GM21723 (cell line): Measurements from ENCODE around the gene KCNG2.

Source experiments
- ATAC-seq: cut with Tn5 transposase; IDR thresholded peaks from one replicate; pipeline ENCODE4 v1.9.1; 2021; ENCODE audit warnings: mild to moderate bottlenecking, moderate library complexity; ENCODE audit not compliant: unreplicated experiment

Gene KCNG2

GRCh38 chr18:79903787-79904356, 106.1 kb downstream of the KCNG2 start:
- ATAC-seq, result no peak

DNA sequence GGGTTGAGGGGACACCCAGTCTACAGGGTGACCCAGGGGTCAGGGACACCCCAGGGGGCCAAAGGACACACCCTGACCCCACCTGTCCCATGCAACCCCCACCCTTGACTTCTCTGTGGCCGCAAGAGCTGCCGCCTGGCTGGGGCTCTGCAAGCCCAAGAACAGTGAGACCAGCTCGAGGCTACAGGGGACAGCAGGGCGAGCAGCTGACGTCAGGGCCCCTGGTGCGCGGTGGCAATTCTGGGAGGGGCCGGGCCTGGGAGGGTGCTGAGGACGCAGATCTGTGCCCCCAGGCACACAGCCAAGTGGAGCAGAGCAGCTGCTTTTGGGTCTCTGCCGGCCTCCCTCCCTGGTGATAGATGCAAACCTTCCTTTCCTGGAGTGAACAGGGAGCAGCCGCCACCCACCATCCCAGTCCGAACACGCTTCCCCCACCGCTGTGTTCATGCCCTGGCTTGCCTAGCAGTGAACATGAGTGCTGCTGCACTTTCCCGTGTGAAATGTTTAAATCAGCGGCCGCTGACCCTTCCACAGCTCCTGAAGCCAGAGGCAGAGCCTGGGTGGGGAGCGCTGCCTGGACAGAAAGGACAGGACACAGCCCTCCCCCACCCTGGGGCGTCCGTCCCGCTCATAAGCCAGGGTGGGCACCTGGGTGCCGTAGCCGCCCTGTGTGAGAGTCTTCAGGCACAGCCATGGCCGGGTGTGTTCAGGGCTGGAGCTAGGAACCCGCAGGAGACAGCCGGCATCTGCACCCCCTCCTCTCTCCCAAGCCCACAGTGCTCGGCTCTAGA, 106.8 kb downstream of the KCNG2 start:
- no peak for ATAC-seq

DNA sequence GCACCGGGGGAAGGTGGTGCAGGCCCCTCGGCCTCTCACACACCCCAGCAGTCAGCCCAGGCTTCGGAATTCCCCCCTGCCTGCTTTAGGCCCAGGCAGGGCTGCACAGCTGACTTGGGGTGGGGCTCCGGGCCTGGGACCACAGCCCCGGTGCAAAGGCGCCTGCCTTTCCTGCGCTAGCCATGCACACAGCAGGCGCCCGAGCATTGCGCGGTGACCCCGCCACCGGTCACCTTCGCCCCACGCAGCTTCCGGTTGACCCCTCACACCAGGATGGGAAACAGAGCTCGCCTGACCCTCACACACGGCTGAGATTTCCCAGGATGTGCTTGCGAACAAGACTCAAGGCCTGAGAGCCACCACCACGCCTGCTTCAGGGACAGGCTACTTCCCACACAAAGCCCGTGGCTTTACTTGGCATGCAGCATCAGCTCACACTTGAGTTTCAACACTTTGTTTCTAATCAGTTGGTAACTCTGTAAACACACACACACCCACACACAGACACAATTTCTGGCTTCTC, 107.7 kb downstream of the KCNG2 start:
- no peak for ATAC-seq

DNA sequence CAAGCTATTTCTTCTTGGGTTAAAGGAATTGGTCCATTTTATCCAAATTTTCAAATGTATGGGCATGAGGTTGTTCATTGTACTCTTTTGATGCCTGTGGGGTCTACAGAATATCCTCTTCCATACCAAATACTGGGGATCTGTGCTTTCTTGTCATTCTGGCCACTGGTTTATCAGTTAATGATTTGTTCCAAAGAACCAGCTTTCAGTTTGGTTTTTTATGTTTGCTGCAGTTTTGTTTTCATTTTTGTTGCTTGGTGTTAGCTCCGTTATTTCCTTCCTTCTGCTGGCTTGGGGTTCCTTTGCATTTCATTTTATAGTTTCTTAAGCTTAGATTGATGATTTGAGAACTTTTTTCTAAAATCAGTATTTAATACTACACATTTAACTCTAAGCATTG, 108.3 kb downstream of the KCNG2 start:
- no peak for ATAC-seq

DNA sequence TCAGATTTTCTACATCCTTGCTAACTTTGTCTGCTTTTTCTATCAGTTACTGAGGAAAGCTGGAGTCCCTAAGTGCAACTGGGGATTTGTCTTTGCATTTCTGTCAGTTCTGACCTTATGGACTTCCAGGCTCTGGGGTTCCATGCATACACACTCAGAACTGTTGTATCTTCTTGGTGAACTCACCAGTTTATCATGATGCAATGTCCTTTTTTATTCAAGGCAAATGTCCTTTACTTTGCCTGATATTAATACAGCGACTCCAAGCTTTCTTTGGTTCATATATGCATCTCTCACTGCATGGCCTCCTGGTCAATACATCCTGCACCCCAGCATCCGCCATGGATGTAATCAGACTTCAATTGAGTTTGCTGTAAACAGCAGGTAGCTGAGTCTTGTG, 109.0 kb downstream of the KCNG2 start:
- ATAC-seq, result no peak

DNA sequence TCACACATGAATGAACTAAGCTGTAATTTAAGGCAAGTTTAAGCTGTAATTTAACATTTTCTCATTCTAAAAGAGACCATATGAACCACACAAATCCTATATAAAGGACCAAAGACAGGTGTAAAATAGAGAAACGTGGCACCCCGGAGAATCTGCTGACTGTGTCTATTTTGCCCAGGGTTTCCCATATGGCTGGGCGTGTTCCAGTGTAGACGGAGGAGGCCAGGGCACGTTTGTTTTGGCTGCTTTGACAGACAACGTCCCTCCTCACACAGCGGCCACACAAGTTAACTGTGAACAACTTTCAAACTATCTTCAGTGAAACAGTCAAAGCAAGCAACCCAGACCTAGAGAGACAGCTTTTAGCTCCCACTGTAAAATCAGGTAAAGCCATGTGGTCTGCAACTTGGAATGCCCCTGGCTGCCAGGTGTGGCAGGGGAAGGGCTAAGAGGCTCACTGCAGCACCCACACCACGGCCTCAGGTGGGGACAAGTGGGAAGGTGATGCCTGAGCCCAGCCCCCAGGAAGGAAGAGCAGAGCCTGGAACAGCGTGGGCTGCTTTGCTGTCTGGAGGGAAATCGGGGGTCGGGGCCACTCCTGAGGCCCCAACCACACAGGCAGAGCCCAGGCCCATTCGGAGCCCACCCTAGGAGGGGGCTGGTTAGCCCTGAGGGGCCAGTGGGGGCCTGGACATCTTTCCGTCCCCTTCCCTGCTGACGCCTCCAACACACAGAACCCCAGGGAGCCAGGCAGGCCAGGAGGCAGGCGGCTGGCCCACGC, 113.0 kb downstream of the KCNG2 start:
- no peak for ATAC-seq

DNA sequence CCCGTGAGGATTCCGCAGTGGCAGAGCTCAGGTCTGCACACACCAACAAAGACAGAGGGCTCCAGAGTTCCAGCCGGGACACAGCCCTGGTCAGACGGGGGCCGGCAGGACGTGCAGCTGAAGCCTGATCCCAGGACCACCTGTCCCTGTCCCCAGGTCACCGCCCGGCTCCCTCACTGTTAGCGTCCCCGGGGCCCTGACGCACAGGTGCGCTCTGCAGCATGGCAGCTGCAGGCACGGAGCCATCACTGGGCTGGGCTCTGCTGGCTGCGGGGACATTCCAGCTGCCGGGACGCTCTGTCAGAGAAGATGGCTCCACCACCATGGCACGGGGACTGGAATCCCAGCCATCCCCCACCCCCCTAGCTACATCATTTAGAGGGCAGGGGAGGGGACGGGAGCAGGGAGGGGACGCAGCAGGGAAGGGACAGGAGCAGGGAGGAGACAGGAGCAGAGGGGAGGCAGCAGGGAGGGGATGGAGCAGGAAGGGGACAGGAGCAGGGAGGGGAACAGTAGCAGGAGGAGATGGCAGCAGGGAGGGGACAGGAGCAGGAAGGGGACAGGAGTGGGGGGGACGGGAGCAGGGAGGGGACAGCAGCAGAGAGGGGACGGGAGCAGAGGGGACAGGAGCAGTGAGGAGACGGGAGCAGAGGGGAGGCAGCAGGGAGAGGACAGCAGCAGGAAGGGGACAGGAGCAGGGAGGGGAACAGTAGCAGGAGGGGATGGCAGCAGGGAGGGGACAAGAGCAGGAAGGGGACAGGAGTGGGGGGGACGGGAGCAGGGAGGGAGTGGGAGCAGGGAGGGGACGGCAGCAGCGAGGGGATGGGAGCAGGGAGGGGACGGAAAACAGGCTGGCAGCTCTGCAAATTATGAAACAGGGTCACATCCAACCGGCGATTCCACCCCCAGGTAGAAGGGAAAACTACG, 113.9 kb downstream of the KCNG2 start:
- no peak for ATAC-seq

DNA sequence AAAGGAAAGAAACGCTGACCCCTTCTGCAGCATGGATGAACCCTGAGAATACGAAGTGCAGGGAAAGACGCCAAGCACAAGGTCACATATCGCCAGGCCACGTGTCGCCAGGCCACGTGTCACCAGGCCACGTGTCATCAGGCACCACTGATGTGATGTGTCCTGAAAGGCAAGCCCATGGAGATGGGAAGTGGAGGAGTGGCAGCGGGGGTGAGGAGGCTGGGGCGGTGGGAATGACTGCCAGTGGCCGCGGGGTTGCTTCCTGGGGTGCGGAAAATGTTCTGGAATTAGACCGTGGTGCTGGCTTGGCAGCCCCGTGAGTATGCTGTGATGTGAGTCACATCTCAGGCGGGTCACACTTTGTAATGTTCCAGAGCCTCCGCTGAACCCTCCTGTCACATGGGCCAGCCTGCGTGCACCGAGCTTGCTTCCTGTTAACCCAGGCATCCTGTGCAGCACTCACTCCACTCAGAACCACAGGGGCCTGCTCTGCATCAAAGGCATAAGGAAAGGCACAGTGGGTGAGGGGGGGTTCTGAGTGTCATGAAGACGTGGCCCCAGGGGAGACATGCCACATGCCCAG, 114.8 kb downstream of the KCNG2 start:
- ATAC-seq, result no peak

DNA sequence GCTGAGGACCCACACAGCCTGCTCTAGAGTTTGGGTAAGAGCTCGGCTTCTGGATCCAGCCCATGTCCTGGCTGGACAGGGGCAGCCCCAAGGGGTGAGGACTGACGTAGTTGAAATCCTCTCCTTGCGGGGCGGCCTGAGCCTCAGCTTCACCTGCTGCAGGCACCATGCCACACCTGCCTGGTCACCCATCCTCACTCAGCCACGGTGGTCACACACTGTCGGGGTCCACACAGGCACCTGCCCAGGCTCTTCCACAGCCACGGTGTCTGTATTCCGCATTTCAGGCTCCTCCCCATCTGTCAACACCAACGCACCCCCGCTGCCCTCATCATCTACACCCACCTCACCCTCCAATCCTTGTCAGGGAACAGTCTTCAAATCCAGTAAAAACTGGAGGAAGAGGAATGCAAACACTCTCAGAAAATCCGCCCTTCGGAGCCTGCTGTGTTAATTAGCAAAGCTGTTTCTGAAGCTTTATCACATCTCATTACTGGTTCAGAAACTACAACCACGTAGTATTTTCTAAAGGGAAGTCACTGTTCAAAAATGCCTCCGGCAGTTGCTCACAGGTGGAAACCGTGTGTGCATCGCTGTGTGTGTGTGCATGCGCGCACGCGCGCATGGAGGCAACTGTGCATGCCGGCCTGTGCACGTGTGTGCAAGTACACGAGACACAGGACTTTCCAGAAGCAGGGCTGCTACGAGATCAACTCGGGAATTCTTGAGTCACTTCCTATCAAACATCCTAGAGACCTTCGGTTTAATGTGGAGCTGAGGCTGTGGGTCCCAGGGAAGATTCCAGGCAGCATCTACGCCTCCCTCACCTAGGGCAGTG, 115.5 kb downstream of the KCNG2 start:
- ATAC-seq, result no peak

GRCh38 chr18:79914614-79915160, 116.9 kb downstream of the KCNG2 start:
- no peak for ATAC-seq

GRCh38 chr18:79915161-79916127, 117.7 kb downstream of the KCNG2 start:
- ATAC-seq, result no peak

GRCh38 chr18:79916128-79916494, 118.4 kb downstream of the KCNG2 start:
- no peak for ATAC-seq

DNA sequence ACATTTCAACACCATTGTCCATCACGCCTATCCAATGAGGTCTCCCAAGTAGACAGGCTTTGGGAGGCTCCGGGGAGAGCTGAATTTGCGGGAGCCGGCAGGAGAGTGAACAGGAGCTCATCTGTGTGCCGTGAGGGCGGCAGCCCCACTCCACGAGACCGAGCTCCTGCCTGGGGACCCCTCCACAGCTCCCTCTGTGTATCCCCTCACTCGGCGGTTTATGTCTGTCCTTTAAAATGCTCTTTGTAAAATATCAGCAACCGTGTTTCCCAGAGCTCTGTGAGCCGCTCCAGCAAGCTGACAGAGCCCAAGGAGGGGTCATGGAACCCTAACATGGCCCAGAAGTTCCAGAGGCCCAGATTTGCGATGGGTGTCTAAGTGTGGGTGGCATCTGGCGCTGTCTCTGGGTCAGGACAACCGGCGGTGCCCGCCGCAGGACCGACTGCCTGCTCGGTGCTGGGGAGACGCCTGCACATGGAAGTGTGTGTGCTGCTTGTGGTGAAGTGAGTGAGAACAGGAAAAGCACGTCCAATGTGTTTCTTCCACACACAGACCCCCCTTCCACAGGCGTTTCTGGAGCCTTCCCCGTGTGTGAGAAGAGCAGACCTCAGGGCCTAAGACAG, 118.9 kb downstream of the KCNG2 start:
- ATAC-seq, result no peak

- ATAC-seq, result no peak
Measured at GRCh38 chr18:79917169-79917852, 119.6 kb downstream of the KCNG2 start.

GRCh38 chr18:79917853-79918614, 120.3 kb downstream of the KCNG2 start:
- ATAC-seq, result no peak

- no peak for ATAC-seq
Measured at GRCh38 chr18:79918615-79919011, 120.9 kb downstream of the KCNG2 start.
